H9 (cell line): ENCODE results near the gene ZDHHC9. TPM values are rescaled to one million over a fixed set of nuclear protein-coding genes. Genes with fewer than 3 reads are reported as not detected.

ENCODE experiments used
- DNase-seq: peaks from one replicate; pipeline ENCODE4 v3.0.0-alpha.2; 2017
- H2AFZ ChIP-seq: one replicate; pipeline ENCODE4 v1.6.1; 2013; ENCODE audit warnings: mild to moderate bottlenecking, low read length, control low read depth, moderate library complexity
- H2AK5ac ChIP-seq: 2 replicates; pipeline ENCODE4 v1.6.1; 2013; ENCODE audit warnings: low read length, control low read depth, mixed read lengths; ENCODE audit not compliant: insufficient read length
- H2BK120ac ChIP-seq: one replicate; pipeline ENCODE4 v1.6.1; 2013; ENCODE audit warnings: low read depth, mild to moderate bottlenecking, low read length, control low read depth, inconsistent platforms; ENCODE audit not compliant: poor library complexity, severe bottlenecking
- H2BK12ac ChIP-seq: 2 replicates; pipeline ENCODE4 v1.6.1; 2013; ENCODE audit warnings: low read length, control low read depth, mixed read lengths, low read depth; ENCODE audit not compliant: insufficient read length
- H2BK15ac ChIP-seq: 2 replicates; pipeline ENCODE4 v1.6.1; 2013; ENCODE audit warnings: low read depth, low read length, control low read depth
- H2BK20ac ChIP-seq: one replicate; pipeline ENCODE4 v1.6.1; 2013; ENCODE audit warnings: low read depth, mild to moderate bottlenecking, low read length, control low read depth, inconsistent platforms; ENCODE audit not compliant: poor library complexity, severe bottlenecking
- H2BK5ac ChIP-seq: 2 replicates; pipeline ENCODE4 v1.6.1; 2013; ENCODE audit warnings: low read length, control low read depth, mixed read lengths; ENCODE audit not compliant: insufficient read length
- H3K14ac ChIP-seq: 2 replicates; pipeline ENCODE4 v1.6.1; 2013; ENCODE audit warnings: low read length, control low read depth; ENCODE audit not compliant: insufficient read depth
- H3K18ac ChIP-seq: 2 replicates; pipeline ENCODE4 v1.6.1; 2013; ENCODE audit warnings: low read depth, mild to moderate bottlenecking, mixed read lengths, low read length, control low read depth; ENCODE audit not compliant: insufficient read length
- H3K23ac ChIP-seq: 2 replicates; pipeline ENCODE4 v1.6.1; 2013; ENCODE audit warnings: low read length, control low read depth, mixed read lengths, low read depth; ENCODE audit not compliant: insufficient read length
- H3K23me2 ChIP-seq: 2 replicates; pipeline ENCODE4 v1.6.1; 2013; ENCODE audit warnings: low read depth, mild to moderate bottlenecking, mixed read lengths, low read length, control low read depth; ENCODE audit not compliant: insufficient read length, poor library complexity, severe bottlenecking
- H3K27ac ChIP-seq: 2 replicates; pipeline ENCODE4 v1.5.1; 2013; ENCODE audit warnings: low read length, control low read depth, mixed read lengths, low read depth; ENCODE audit not compliant: insufficient read length
- H3K27me3 ChIP-seq: 2 replicates; pipeline ENCODE4 v1.6.1; 2013; ENCODE audit warnings: low read length, control low read depth, inconsistent platforms; ENCODE audit not compliant: insufficient read depth
- H3K4ac ChIP-seq: 2 replicates; pipeline ENCODE4 v1.6.1; 2013; ENCODE audit warnings: low read depth, mild to moderate bottlenecking, control low read depth, inconsistent platforms, low read length, moderate library complexity
- H3K4me1 ChIP-seq: 2 replicates; pipeline ENCODE4 v1.6.1; 2013; ENCODE audit warnings: low read length, control low read depth, inconsistent platforms; ENCODE audit not compliant: insufficient read depth
- H3K4me2 ChIP-seq: 2 replicates; pipeline ENCODE4 v1.6.1; 2013; ENCODE audit warnings: low read length, control low read depth, mixed read lengths; ENCODE audit not compliant: insufficient read length, insufficient read depth
- H3K56ac ChIP-seq: 2 replicates; pipeline ENCODE4 v1.6.1; 2013; ENCODE audit warnings: low read depth, mild to moderate bottlenecking, mixed read lengths, low read length, control low read depth; ENCODE audit not compliant: insufficient read length
- H3K79me1 ChIP-seq: 2 replicates; pipeline ENCODE4 v1.6.1; 2013; ENCODE audit warnings: low read depth, mild to moderate bottlenecking, moderate library complexity, low read length, control low read depth, inconsistent platforms; ENCODE audit not compliant: insufficient read depth, poor library complexity, severe bottlenecking
- H3K79me2 ChIP-seq: 2 replicates; pipeline ENCODE4 v1.6.1; 2013; ENCODE audit warnings: low read length, control low read depth, inconsistent platforms; ENCODE audit not compliant: insufficient read depth
- H3K9ac ChIP-seq: 2 replicates; pipeline ENCODE4 v1.6.1; 2013; ENCODE audit warnings: low read length, control low read depth, mixed read lengths; ENCODE audit not compliant: insufficient read length; ENCODE audit errors: extremely low read depth
- H3K9me3 ChIP-seq: one replicate; pipeline ENCODE4 v1.6.1; 2013; ENCODE audit warnings: low read depth, low read length, inconsistent platforms; ENCODE audit not compliant: control insufficient read depth
- H3T11ph ChIP-seq: one replicate; pipeline ENCODE4 v1.6.1; 2013; ENCODE audit warnings: mild to moderate bottlenecking, low read length, control low read depth, inconsistent platforms
- H4K20me1 ChIP-seq: one replicate; pipeline ENCODE4 v1.6.1; 2013; ENCODE audit not compliant: control insufficient read depth, insufficient read length, insufficient read depth
- H4K5ac ChIP-seq: 2 replicates; pipeline ENCODE4 v1.6.1; 2013; ENCODE audit warnings: low read depth, mild to moderate bottlenecking, mixed read lengths, low read length, control low read depth; ENCODE audit not compliant: insufficient read length
- H4K8ac ChIP-seq: replicated peaks from 2 replicates; pipeline ENCODE4 v1.6.1; 2013; ENCODE audit warnings: low read length, control low read depth, mixed read lengths, low read depth; ENCODE audit not compliant: insufficient read length
- H4K91ac ChIP-seq: 2 replicates; pipeline ENCODE4 v1.6.1; 2013; ENCODE audit warnings: low read depth, mild to moderate bottlenecking, moderate library complexity, mixed read lengths, low read length, control low read depth; ENCODE audit not compliant: insufficient read length
- H3K27ac Mint-ChIP-seq, 3 experiments: 2 replicates in 2 of 3; 3 replicates in 1 of 3; pipeline ENCODE4 v1.8.0; 2020 to 2021; ENCODE audit warnings: mixed read lengths in 3 of 3, mild to moderate bottlenecking in 1 of 3, moderate library complexity in 1 of 3
- H3K27me3 Mint-ChIP-seq: 2 replicates; pipeline ENCODE4 v1.8.0; 2021; ENCODE audit warnings: low read depth, mild to moderate bottlenecking, moderate library complexity, mixed read lengths
- H3K36me3 Mint-ChIP-seq, 3 experiments: 2 replicates in 2 of 3; 3 replicates in 1 of 3; pipeline ENCODE4 v1.8.0; 2020 to 2021; ENCODE audit warnings: low read depth in 3 of 3, mixed read lengths in 3 of 3; ENCODE audit not compliant: insufficient read depth in 1 of 3
- H3K4me1 Mint-ChIP-seq, 2 experiments: 2 replicates each; pipeline ENCODE4 v1.8.0; 2020; ENCODE audit warnings: mixed read lengths in 2 of 2
- H3K4me3 Mint-ChIP-seq, 2 experiments: 2 replicates in 1 of 2; 3 replicates in 1 of 2; pipeline ENCODE4 v1.8.0; 2020 to 2021; ENCODE audit warnings: mild to moderate bottlenecking in 2 of 2, mixed read lengths in 2 of 2, moderate library complexity in 1 of 2
- H3K9me3 Mint-ChIP-seq, 2 experiments: 2 replicates in 1 of 2; 3 replicates in 1 of 2; pipeline ENCODE4 v1.8.0; 2020; ENCODE audit warnings: mild to moderate bottlenecking in 2 of 2, mixed read lengths in 2 of 2, moderate library complexity in 1 of 2
- CTCF ChIP-seq: fragments of 200-600 bp; sonication (generic); conservative IDR thresholded peaks from 3 replicates; pipeline ENCODE4 v1.8.0; 2021; ENCODE audit warnings: antibody characterized with exemption, mild to moderate bottlenecking
- WGBS: extraction: QIAGEN DNeasy Blood & Tissue Kit; methylation state at CpG from one replicate; pipeline ENCODE4 v1.1.7; 2013; ENCODE audit warnings: missing lambda C conversion rate, low lambda C conversion rate, mixed read lengths; ENCODE audit not compliant: insufficient read length; ENCODE audit errors: extremely low coverage; 5-methylcytosine and 5-hydroxymethylcytosine counted together
- total RNA-seq: library from RNA; stranded (reverse); gene quantifications from 2 replicates; pipeline ENCODE4 v1.2.1, GENCODE V29; 2021

The ZDHHC9 gene
- total RNA-seq, 1 experiment from 2014 or later = 21.0 TPM

GRCh38 chrX:129836827-129837226, 6.9 kb downstream of the ZDHHC9 start:
- Histone ChIP-seq H3K23me2 (no peaks in the 10 kb centered on the region), H3T11ph (no peak overlapping the region), H4K20me1 (no peaks in the 10 kb centered on the region), H3K27me3 (no peaks in the 10 kb centered on the region), H3K27ac (no peak overlapping the region), H3K9ac (no peak overlapping the region), H2BK120ac (no peak overlapping the region), H3K4ac (no peak overlapping the region), H3K23ac (no peak overlapping the region), H3K79me2 (0 out of 2 replicates have a peak, but pooled peaks cover 1% of the 10 kb centered on the region), H3K9me3 (peaks cover 5% of the 10 kb centered on the region), H4K91ac (no peak overlapping the region), H2BK20ac (no peak overlapping the region), H3K79me1 (no peaks in the 10 kb centered on the region), H2BK15ac (no peak overlapping the region), H4K8ac (no peak overlapping the region), H2BK5ac (no peak overlapping the region), H3K14ac (no peak overlapping the region), H3K18ac (no peak overlapping the region), H2BK12ac (no peak overlapping the region), H3K56ac (no peak overlapping the region), H4K5ac (no peak overlapping the region), H3K4me1 (no peaks in the 10 kb centered on the region), H3K4me2 (no peak overlapping the region), H2AFZ (no peak overlapping the region), H2AK5ac (no peak overlapping the region)
- DNase-seq = no peak
- peaks cover 18 to 27% (median 21%) of the 10 kb centered on the region in 3 experiments; a peak in 6 of 7 replicates for H3K36me3 Mint-ChIP-seq
- no peaks in the 10 kb centered on the region for H3K27me3 Mint-ChIP-seq
- peaks cover 4 to 8% of the 10 kb centered on the region in 2 experiments; a peak in 1 of 4 replicates for H3K4me1 Mint-ChIP-seq
- no peak for TF ChIP-seq CTCF
- no peak overlapping the region for H3K27ac Mint-ChIP-seq
- no peak overlapping the region for H3K4me3 Mint-ChIP-seq
- H3K9me3 Mint-ChIP-seq = peaks cover 0 to 54% of the 10 kb centered on the region in 2 experiments; a peak in 2 of 5 replicates
- no CpG with 5 or more reads among the region's 3 CpGs for WGBS
